HCT116 (cell line): ENCODE measurements around the gene ZNF79.

Source experiments
- CTCF ChIP-seq, 3 experiments: fragments of 200-600 bp in 1 of 3; sonication (generic) in 1 of 3; IDR thresholded peaks in 2 of 3; conservative IDR thresholded peaks in 1 of 3; 2 replicates each; pipeline ENCODE4 v1.5.1; 2012 to 2017; ENCODE audit warnings: low read depth in 2 of 3, low read length in 2 of 3, antibody characterized with exemption in 1 of 3, borderline replicate concordance in 1 of 3, control low read depth in 1 of 3, mild to moderate bottlenecking in 1 of 3, mixed read lengths in 1 of 3, mixed run types in 1 of 3, moderate library complexity in 1 of 3; ENCODE audit not compliant: insufficient read depth in 1 of 3
- EZH2 ChIP-seq: fragments of 200-600 bp; sonication (generic); IDR thresholded peaks from 2 replicates; pipeline ENCODE4 v1.6.1; 2017; ENCODE audit warnings: antibody characterized with exemption, mixed run types
- POLR2A ChIP-seq: IDR thresholded peaks from 2 replicates; pipeline ENCODE4 v1.7.0; 2011; ENCODE audit warnings: borderline replicate concordance; ENCODE audit not compliant: insufficient read depth, insufficient read length; ENCODE audit errors: extremely low read depth
- POLR2AphosphoS5 ChIP-seq: IDR thresholded peaks from 2 replicates; pipeline ENCODE4 v1.6.1; 2011; ENCODE audit warnings: mild to moderate bottlenecking, low read depth, low read length, moderate library complexity
- RAD21 ChIP-seq: IDR thresholded peaks from 2 replicates; pipeline ENCODE4 v1.6.1; 2012; ENCODE audit warnings: low read depth, mild to moderate bottlenecking
- TCF7L2 ChIP-seq: IDR thresholded peaks from 2 replicates; pipeline ENCODE4 v1.7.0; 2011; ENCODE audit warnings: borderline replicate concordance, inconsistent platforms; ENCODE audit not compliant: insufficient read depth, insufficient read length; ENCODE audit errors: extremely low read depth
- YY1 ChIP-seq: IDR thresholded peaks from 2 replicates; pipeline ENCODE4 v1.6.1; 2011; ENCODE audit warnings: low read length, low read depth, moderate library complexity, mild to moderate bottlenecking; ENCODE audit not compliant: insufficient replicate concordance; ENCODE audit errors: extremely low read depth
- ZNF274 ChIP-seq: fragments of 200-500 bp; sonication (Bioruptor generic); IDR thresholded peaks from 2 replicates; pipeline ENCODE4 v1.6.1; 2014; ENCODE audit warnings: mild to moderate bottlenecking, low read depth, low read length, inconsistent platforms
- TF ChIP-seq, protein P1 (sequence below): IDR thresholded peaks from 2 replicates; pipeline ENCODE4 v1.6.1; 2012; ENCODE audit warnings: low read depth
- TF ChIP-seq, protein P2 (sequence below): IDR thresholded peaks from 2 replicates; pipeline ENCODE4 v1.6.1; 2012

- TF ChIP-seq CTCF (IDR thresholded peaks at IDR 0.05 in 2 of 3, conservative IDR thresholded peaks at IDR 0.05 in 1 of 3; ENCODE audit: borderline replicate concordance in 1 of 3, insufficient read depth in 1 of 3, low read depth in 2 of 3, low read length in 2 of 3): no peak
- no peak for TF ChIP-seq ZNF274
- TF ChIP-seq EZH2: no peak
- TF ChIP-seq POLR2A: no peak
- TF ChIP-seq YY1: no peak
- TF ChIP-seq TCF7L2: no peak
- no peak for TF ChIP-seq POLR2AphosphoS5
- TF ChIP-seq, protein P1, sequence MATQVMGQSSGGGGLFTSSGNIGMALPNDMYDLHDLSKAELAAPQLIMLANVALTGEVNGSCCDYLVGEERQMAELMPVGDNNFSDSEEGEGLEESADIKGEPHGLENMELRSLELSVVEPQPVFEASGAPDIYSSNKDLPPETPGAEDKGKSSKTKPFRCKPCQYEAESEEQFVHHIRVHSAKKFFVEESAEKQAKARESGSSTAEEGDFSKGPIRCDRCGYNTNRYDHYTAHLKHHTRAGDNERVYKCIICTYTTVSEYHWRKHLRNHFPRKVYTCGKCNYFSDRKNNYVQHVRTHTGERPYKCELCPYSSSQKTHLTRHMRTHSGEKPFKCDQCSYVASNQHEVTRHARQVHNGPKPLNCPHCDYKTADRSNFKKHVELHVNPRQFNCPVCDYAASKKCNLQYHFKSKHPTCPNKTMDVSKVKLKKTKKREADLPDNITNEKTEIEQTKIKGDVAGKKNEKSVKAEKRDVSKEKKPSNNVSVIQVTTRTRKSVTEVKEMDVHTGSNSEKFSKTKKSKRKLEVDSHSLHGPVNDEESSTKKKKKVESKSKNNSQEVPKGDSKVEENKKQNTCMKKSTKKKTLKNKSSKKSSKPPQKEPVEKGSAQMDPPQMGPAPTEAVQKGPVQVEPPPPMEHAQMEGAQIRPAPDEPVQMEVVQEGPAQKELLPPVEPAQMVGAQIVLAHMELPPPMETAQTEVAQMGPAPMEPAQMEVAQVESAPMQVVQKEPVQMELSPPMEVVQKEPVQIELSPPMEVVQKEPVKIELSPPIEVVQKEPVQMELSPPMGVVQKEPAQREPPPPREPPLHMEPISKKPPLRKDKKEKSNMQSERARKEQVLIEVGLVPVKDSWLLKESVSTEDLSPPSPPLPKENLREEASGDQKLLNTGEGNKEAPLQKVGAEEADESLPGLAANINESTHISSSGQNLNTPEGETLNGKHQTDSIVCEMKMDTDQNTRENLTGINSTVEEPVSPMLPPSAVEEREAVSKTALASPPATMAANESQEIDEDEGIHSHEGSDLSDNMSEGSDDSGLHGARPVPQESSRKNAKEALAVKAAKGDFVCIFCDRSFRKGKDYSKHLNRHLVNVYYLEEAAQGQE: no peak
- TF ChIP-seq, protein P2, sequence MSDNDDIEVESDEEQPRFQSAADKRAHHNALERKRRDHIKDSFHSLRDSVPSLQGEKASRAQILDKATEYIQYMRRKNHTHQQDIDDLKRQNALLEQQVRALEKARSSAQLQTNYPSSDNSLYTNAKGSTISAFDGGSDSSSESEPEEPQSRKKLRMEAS: peak; percentile 96
- no peak for TF ChIP-seq RAD21
These were observed 27.9 kb upstream of the ZNF79 start for GRCh38 chr9:127396253-127396807.
